Loucy (cell line): ENCODE data around the gene CRTC1.

Source experiments
- H2AFZ ChIP-seq: fragments of 200-600 bp; sonication (generic); 2 replicates; pipeline ENCODE4 v1.6.0; 2016; ENCODE audit warnings: antibody characterized with exemption, mild to moderate bottlenecking, low read length, moderate library complexity
- H3F3A ChIP-seq: fragments of 200-600 bp; 2 replicates; pipeline ENCODE4 v1.6.0; 2016; ENCODE audit warnings: antibody characterized with exemption, low read depth, mild to moderate bottlenecking
- H3K27me3 ChIP-seq: fragments of 200-600 bp; sonication (generic); 2 replicates; pipeline ENCODE4 v1.6.1; 2014; ENCODE audit warnings: low read length, mild to moderate bottlenecking; ENCODE audit not compliant: insufficient read depth, poor library complexity, severe bottlenecking
- H3K36me3 ChIP-seq: fragments of 200-600 bp; sonication (generic); 2 replicates; pipeline ENCODE4 v1.6.1; 2016; ENCODE audit warnings: low read length; ENCODE audit not compliant: insufficient read depth
- H3K4me1 ChIP-seq: fragments of 200-600 bp; sonication (generic); 2 replicates; pipeline ENCODE4 v1.5.1; 2014; ENCODE audit warnings: low read length, mild to moderate bottlenecking; ENCODE audit not compliant: insufficient read depth, poor library complexity, severe bottlenecking
- H3K4me2 ChIP-seq: fragments of 200-600 bp; sonication (generic); 2 replicates; pipeline ENCODE4 v1.6.0; 2014; ENCODE audit warnings: antibody characterized with exemption, low read length, low read depth, mild to moderate bottlenecking; ENCODE audit not compliant: poor library complexity, severe bottlenecking
- H3K4me3 ChIP-seq: fragments of 200-600 bp; sonication (generic); 2 replicates; pipeline ENCODE4 v1.5.1; 2014; ENCODE audit warnings: low read length, mild to moderate bottlenecking, mixed read lengths; ENCODE audit not compliant: poor library complexity, severe bottlenecking
- H3K79me2 ChIP-seq: fragments of 200-600 bp; sonication (generic); 2 replicates; pipeline ENCODE4 v1.6.1; 2014; ENCODE audit warnings: low read length; ENCODE audit not compliant: insufficient read depth
- H3K9ac ChIP-seq: fragments of 200-600 bp; sonication (generic); 2 replicates; pipeline ENCODE4 v1.6.0; 2014; ENCODE audit warnings: mild to moderate bottlenecking, low read depth, low read length, moderate library complexity; ENCODE audit not compliant: poor library complexity, severe bottlenecking
- H3K9me2 ChIP-seq: fragments of 200-600 bp; sonication (generic); replicated peaks from 2 replicates; pipeline ENCODE4 v1.6.1; 2016; ENCODE audit warnings: low read depth, low read length, mixed read lengths
- H3K9me3 ChIP-seq: fragments of 200-600 bp; sonication (generic); 2 replicates; pipeline ENCODE4 v1.6.1; 2014; ENCODE audit warnings: mild to moderate bottlenecking, antibody characterized with exemption, low read length, low read depth; ENCODE audit not compliant: insufficient read depth
- H4K20me1 ChIP-seq: fragments of 200-600 bp; sonication (generic); 2 replicates; pipeline ENCODE4 v1.6.0; 2014; ENCODE audit warnings: antibody characterized with exemption, low read length, mild to moderate bottlenecking; ENCODE audit not compliant: insufficient read depth, poor library complexity, severe bottlenecking
- EZH2phosphoT487 ChIP-seq: fragments of 200-600 bp; IDR thresholded peaks from 2 replicates; pipeline ENCODE4 v1.6.1; 2018; ENCODE audit warnings: antibody characterized with exemption, mild to moderate bottlenecking, moderate library complexity, borderline replicate concordance
- TF ChIP-seq, protein P1 (sequence below): fragments of 200-600 bp; sonication (generic); conservative IDR thresholded peaks from 2 replicates; pipeline ENCODE4 v1.5.1; 2014; ENCODE audit warnings: mild to moderate bottlenecking, antibody characterized with exemption, low read length

The CRTC1 gene

DNA sequence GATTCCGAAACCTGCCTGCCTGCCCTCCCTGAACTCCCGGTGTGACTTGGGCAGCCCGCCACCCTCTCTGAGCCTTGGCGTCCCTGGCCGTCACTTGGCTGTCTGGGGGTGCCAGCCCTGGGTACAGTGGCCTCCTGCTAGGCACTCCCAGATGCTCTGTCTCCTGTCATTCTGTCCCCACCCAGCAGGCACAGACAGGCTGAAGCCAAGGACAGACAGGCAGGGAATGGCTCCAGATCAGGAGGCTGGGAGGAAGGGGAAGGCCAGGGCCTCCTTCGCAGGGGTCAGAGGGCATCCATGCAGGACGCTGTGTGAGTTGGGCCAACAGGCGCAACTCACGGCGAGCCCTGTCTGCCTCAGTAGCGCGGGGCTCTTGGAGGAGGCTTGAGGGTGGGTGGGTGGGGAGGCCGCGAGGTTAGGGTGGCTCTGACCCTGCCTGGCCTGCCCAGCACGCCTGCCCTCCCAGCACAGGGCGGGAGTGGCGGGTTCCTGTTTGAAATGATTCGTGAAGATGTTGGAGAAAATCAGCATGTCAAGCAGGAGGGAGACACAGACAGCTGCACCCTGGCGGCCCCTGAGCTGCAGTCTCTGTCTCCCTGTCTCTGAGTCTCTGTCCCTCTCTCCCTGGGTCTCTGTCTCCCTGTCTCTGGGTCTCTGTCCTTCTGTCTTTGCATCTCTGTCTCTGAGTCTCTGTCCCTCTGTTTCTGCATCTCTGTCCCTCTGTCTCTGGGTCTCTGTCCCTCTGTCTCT is 27.0 kb upstream of the CRTC1 start:
- no peak overlapping the region for H2AFZ ChIP-seq
- H3K36me3 ChIP-seq: no peaks in the 10 kb centered on the region
- H3K9me2 ChIP-seq: no peaks in the 10 kb centered on the region
- H3F3A ChIP-seq: no peaks in the 10 kb centered on the region
- no peak overlapping the region for H3K4me3 ChIP-seq
- no peak for TF ChIP-seq EZH2phosphoT487
- no peaks in the 10 kb centered on the region for H3K9me3 ChIP-seq
- H3K4me2 ChIP-seq: no peak overlapping the region
- no peaks in the 10 kb centered on the region for H3K4me1 ChIP-seq
- no peak overlapping the region for H3K9ac ChIP-seq
- no peaks in the 10 kb centered on the region for H4K20me1 ChIP-seq
- no peaks in the 10 kb centered on the region for H3K27me3 ChIP-seq
- H3K79me2 ChIP-seq: peaks cover 3% of the 10 kb centered on the region; the same call in 1 of the 2 replicates

DNA sequence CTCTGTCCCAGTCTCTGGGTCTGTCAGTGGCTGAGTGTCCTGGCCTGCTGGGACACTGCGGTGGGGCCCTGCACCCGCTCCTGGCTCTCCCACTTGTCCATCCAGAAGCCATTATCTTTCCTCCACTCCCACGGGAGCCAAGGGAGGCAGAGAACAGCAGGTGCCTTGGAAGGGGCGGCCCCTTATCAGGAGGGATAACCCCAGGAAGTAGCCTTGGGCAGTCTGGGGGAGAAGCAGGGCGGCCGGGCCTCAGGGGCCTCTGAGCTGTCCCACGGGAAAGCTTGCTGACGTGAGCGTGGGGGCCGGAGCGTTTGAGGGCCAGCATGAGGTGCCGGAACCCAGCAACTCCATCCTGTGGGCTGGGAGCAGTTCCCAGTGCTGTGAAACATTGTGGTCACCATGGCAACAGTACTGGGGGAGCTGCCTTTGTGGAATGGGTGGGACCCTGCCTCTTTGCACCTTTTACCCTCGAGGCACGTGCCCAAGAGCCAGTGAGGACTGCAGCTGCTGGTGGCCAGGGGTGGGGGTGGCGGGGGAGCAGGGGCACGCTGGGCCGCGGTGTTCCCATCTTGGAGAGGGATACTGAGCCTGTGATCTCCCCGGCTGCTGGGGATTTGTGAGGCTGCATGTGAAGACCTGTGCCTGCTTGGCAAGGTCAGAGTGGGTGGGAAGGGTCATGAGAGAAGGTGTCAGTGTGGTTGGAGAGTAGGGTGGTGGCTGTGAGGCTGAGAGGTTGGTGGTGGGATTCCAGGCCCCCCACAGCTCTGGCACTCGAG is 25.7 kb upstream of the CRTC1 start:
- Histone ChIP-seq H3K9ac (no peak overlapping the region), H2AFZ (no peak overlapping the region), H3K4me3 (no peak overlapping the region), H3K4me2 (no peak overlapping the region), H3K9me2 (no peaks in the 10 kb centered on the region), H3K9me3 (no peaks in the 10 kb centered on the region), H3K4me1 (no peaks in the 10 kb centered on the region), H3K79me2 (peaks cover 3% of the 10 kb centered on the region; the same call in 1 of the 2 replicates), H3F3A (no peaks in the 10 kb centered on the region), H3K27me3 (no peaks in the 10 kb centered on the region), H3K36me3 (no peaks in the 10 kb centered on the region), H4K20me1 (no peaks in the 10 kb centered on the region)
- no peak for TF ChIP-seq EZH2phosphoT487
- TF ChIP-seq, protein P1, sequence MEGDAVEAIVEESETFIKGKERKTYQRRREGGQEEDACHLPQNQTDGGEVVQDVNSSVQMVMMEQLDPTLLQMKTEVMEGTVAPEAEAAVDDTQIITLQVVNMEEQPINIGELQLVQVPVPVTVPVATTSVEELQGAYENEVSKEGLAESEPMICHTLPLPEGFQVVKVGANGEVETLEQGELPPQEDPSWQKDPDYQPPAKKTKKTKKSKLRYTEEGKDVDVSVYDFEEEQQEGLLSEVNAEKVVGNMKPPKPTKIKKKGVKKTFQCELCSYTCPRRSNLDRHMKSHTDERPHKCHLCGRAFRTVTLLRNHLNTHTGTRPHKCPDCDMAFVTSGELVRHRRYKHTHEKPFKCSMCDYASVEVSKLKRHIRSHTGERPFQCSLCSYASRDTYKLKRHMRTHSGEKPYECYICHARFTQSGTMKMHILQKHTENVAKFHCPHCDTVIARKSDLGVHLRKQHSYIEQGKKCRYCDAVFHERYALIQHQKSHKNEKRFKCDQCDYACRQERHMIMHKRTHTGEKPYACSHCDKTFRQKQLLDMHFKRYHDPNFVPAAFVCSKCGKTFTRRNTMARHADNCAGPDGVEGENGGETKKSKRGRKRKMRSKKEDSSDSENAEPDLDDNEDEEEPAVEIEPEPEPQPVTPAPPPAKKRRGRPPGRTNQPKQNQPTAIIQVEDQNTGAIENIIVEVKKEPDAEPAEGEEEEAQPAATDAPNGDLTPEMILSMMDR: no peak

- Histone ChIP-seq H3K4me2 (no peak overlapping the region), H3K4me3 (no peak overlapping the region)
Observed at GRCh38 chr19:18658366-18658855, 25.1 kb upstream of the CRTC1 start.

More at GRCh38 chr19:18658366-18658855, 25.1 kb upstream of the CRTC1 start:
- Histone ChIP-seq H3K36me3 (no peaks in the 10 kb centered on the region), H3K9me2 (no peaks in the 10 kb centered on the region), H3K9me3 (no peaks in the 10 kb centered on the region), H3K79me2 (peaks cover 3% of the 10 kb centered on the region; the same call in 1 of the 2 replicates), H3F3A (no peaks in the 10 kb centered on the region), H3K4me1 (no peaks in the 10 kb centered on the region), H2AFZ (no peak overlapping the region), H3K9ac (no peak overlapping the region), H4K20me1 (no peaks in the 10 kb centered on the region), H3K27me3 (no peaks in the 10 kb centered on the region)
- TF ChIP-seq EZH2phosphoT487: no peak
- TF ChIP-seq, protein P1: no peak
